HG02943 (cell line): ENCODE results near the gene P3H2.

ENCODE experiments used
- ATAC-seq: cut with Tn5 transposase; IDR thresholded peaks from one replicate; pipeline ENCODE4 v1.9.1; 2021; ENCODE audit warnings: mild to moderate bottlenecking, low read depth, moderate library complexity; ENCODE audit not compliant: unreplicated experiment

The P3H2 gene

GRCh38 chr3:189909139-189909538, 211.6 kb downstream of the P3H2 start:
- no peak for ATAC-seq

- ATAC-seq: no peak
Observed at GRCh38 chr3:189908646-189909045, 212.1 kb downstream of the P3H2 start.

GRCh38 chr3:189907803-189908202, 212.9 kb downstream of the P3H2 start:
- ATAC-seq: no peak
